Measurements from ENCODE around the gene SELENOF.

SELENOF gene

GRCh38 chr1:86860020-86860419 lies 53.9 kb downstream of the SELENOF start:
- H3K4me1 Mint-ChIP-seq, result no peaks in the 10 kb centered on the region

GRCh38 chr1:86858524-86859261 lies 55.2 kb downstream of the SELENOF start:
- Mint-ChIP-seq H3K4me3 (no peak overlapping the region), H3K4me1 (no peaks in the 10 kb centered on the region), H3K27me3 (no peaks in the 10 kb centered on the region), H3K9me3 (no peaks in the 10 kb centered on the region), H3K36me3 (peaks cover 5% of the 10 kb centered on the region), H3K27ac (no peak overlapping the region)
- DNase-seq, result no peak
- CTCF ChIA-PET, result no interaction called here

More at GRCh38 chr1:86860020-86860419, 53.9 kb downstream of the SELENOF start:
- Mint-ChIP-seq H3K27me3 (no peaks in the 10 kb centered on the region), H3K36me3 (peaks cover 5% of the 10 kb centered on the region), H3K27ac (no peak overlapping the region), H3K9me3 (no peaks in the 10 kb centered on the region), H3K4me3 (no peak overlapping the region)
- CTCF ChIA-PET, result no interaction called here
- no peak for DNase-seq

GRCh38 chr1:86856196-86856595 lies 57.7 kb downstream of the SELENOF start:
- DNase-seq, result no peak
- Mint-ChIP-seq H3K27ac (no peak overlapping the region), H3K4me1 (no peaks in the 10 kb centered on the region), H3K27me3 (no peaks in the 10 kb centered on the region), H3K9me3 (no peaks in the 10 kb centered on the region), H3K4me3 (no peak overlapping the region), H3K36me3 (peaks cover 2% of the 10 kb centered on the region)
- CTCF ChIA-PET, result no interaction called here

- H3K27ac Mint-ChIP-seq, result no peak overlapping the region
- no peaks in the 10 kb centered on the region for H3K9me3 Mint-ChIP-seq
- CTCF ChIA-PET, result interaction anchor here (0.6 kb wide), 1 partner anchor 14 kb away, joined by 3 read pairs; no protein-coding TSS in a partner anchor
- H3K4me1 Mint-ChIP-seq, result no peaks in the 10 kb centered on the region
- no peaks in the 10 kb centered on the region for H3K36me3 Mint-ChIP-seq
- no peak overlapping the region for H3K4me3 Mint-ChIP-seq
- no peaks in the 10 kb centered on the region for H3K27me3 Mint-ChIP-seq
- no peak for DNase-seq
These were observed 59.6 kb downstream of the SELENOF start for GRCh38 chr1:86854352-86854751.

GRCh38 chr1:86852782-86853408 lies 61.0 kb downstream of the SELENOF start:
- H3K4me1 Mint-ChIP-seq, result no peaks in the 10 kb centered on the region
- H3K4me3 Mint-ChIP-seq, result no peak overlapping the region
- H3K27ac Mint-ChIP-seq, result no peak overlapping the region
- DNase-seq, result no peak
- CTCF ChIA-PET, result interaction anchor here (0.6 kb wide), 1 partner anchor 1677 kb away, joined by 4 read pairs; no protein-coding TSS in a partner anchor
- no peaks in the 10 kb centered on the region for H3K36me3 Mint-ChIP-seq
- no peaks in the 10 kb centered on the region for H3K27me3 Mint-ChIP-seq
- H3K9me3 Mint-ChIP-seq, result no peaks in the 10 kb centered on the region

GRCh38 chr1:86852289-86852688 lies 61.6 kb downstream of the SELENOF start:
- Mint-ChIP-seq H3K36me3 (no peaks in the 10 kb centered on the region), H3K27ac (no peak overlapping the region), H3K4me3 (no peak overlapping the region), H3K4me1 (no peaks in the 10 kb centered on the region), H3K27me3 (no peaks in the 10 kb centered on the region), H3K9me3 (no peaks in the 10 kb centered on the region)
- no peak for DNase-seq
- CTCF ChIA-PET, result interaction anchor here (0.6 kb wide), 1 partner anchor 1677 kb away, joined by 4 read pairs; no protein-coding TSS in a partner anchor

- Mint-ChIP-seq H3K27me3 (no peaks in the 10 kb centered on the region), H3K27ac (no peak overlapping the region), H3K9me3 (no peaks in the 10 kb centered on the region), H3K4me3 (no peak overlapping the region), H3K36me3 (no peaks in the 10 kb centered on the region), H3K4me1 (no peaks in the 10 kb centered on the region)
- CTCF ChIA-PET, result no interaction called here
- no peak for DNase-seq
These were observed 64.2 kb downstream of the SELENOF start for GRCh38 chr1:86849756-86850155.

- Mint-ChIP-seq H3K9me3 (no peaks in the 10 kb centered on the region), H3K36me3 (no peaks in the 10 kb centered on the region), H3K27me3 (no peaks in the 10 kb centered on the region), H3K27ac (no peak overlapping the region), H3K4me3 (no peak overlapping the region), H3K4me1 (no peaks in the 10 kb centered on the region)
- DNase-seq, result no peak
- CTCF ChIA-PET, result no interaction called here
These were observed 65.3 kb downstream of the SELENOF start for GRCh38 chr1:86848654-86849053.

GRCh38 chr1:86846164-86846647 lies 67.7 kb downstream of the SELENOF start:
- no peaks in the 10 kb centered on the region for H3K36me3 Mint-ChIP-seq
- H3K4me3 Mint-ChIP-seq, result no peak overlapping the region
- no peak overlapping the region for H3K27ac Mint-ChIP-seq
- no peak for DNase-seq
- CTCF ChIA-PET, result interaction anchor here (0.7 to 1.0 kb wide), 2 partner anchors 12 to 238 kb away, joined by 3 read pairs; no protein-coding TSS in a partner anchor
- H3K4me1 Mint-ChIP-seq, result no peaks in the 10 kb centered on the region
- no peaks in the 10 kb centered on the region for H3K27me3 Mint-ChIP-seq
- no peaks in the 10 kb centered on the region for H3K9me3 Mint-ChIP-seq

GRCh38 chr1:86845514-86845913 lies 68.4 kb downstream of the SELENOF start:
- CTCF ChIA-PET, result interaction anchor here (1.0 kb wide), 1 partner anchor 238 kb away, joined by 3 read pairs; no protein-coding TSS in a partner anchor
- no peaks in the 10 kb centered on the region for H3K9me3 Mint-ChIP-seq
- no peaks in the 10 kb centered on the region for H3K36me3 Mint-ChIP-seq
- H3K4me3 Mint-ChIP-seq, result no peak overlapping the region
- no peak for DNase-seq
- no peak overlapping the region for H3K27ac Mint-ChIP-seq
- no peaks in the 10 kb centered on the region for H3K27me3 Mint-ChIP-seq
- H3K4me1 Mint-ChIP-seq, result no peaks in the 10 kb centered on the region

GRCh38 chr1:86841116-86841515 lies 72.8 kb downstream of the SELENOF start:
- no peaks in the 10 kb centered on the region for H3K9me3 Mint-ChIP-seq
- no peak for DNase-seq
- no peak overlapping the region for H3K27ac Mint-ChIP-seq
- no peaks in the 10 kb centered on the region for H3K36me3 Mint-ChIP-seq
- no peaks in the 10 kb centered on the region for H3K4me1 Mint-ChIP-seq
- no peak overlapping the region for H3K4me3 Mint-ChIP-seq
- CTCF ChIA-PET, result interaction anchor here (1.0 kb wide), 1 partner anchor 244 kb away, joined by 3 read pairs; no protein-coding TSS in a partner anchor
- H3K27me3 Mint-ChIP-seq, result no peaks in the 10 kb centered on the region

- H3K9me3 Mint-ChIP-seq, result no peaks in the 10 kb centered on the region
- peak; percentile 62 for DNase-seq
- no peak overlapping the region for H3K4me3 Mint-ChIP-seq
- H3K4me1 Mint-ChIP-seq, result no peaks in the 10 kb centered on the region
- no peak overlapping the region for H3K27ac Mint-ChIP-seq
- H3K27me3 Mint-ChIP-seq, result no peaks in the 10 kb centered on the region
- CTCF ChIA-PET, result interaction anchor here (0.7 to 2.9 kb wide), 8 partner anchors 8 to 292 kb away, joined by 3 to 52 read pairs (median 5); no protein-coding TSS in a partner anchor
- H3K36me3 Mint-ChIP-seq, result no peaks in the 10 kb centered on the region
These were observed 80.3 kb downstream of the SELENOF start for GRCh38 chr1:86833461-86834215.

- H3K4me1 Mint-ChIP-seq, result no peaks in the 10 kb centered on the region
- no peaks in the 10 kb centered on the region for H3K36me3 Mint-ChIP-seq
- no peaks in the 10 kb centered on the region for H3K27me3 Mint-ChIP-seq
- H3K27ac Mint-ChIP-seq, result no peak overlapping the region
- H3K4me3 Mint-ChIP-seq, result no peak overlapping the region
- CTCF ChIA-PET, result interaction anchor here (2.9 kb wide), 1 partner anchor 251 kb away, joined by 52 read pairs; no protein-coding TSS in a partner anchor
- H3K9me3 Mint-ChIP-seq, result no peaks in the 10 kb centered on the region
- DNase-seq, result no peak
These were observed 81.5 kb downstream of the SELENOF start for GRCh38 chr1:86832433-86832832.

GRCh38 chr1:86829321-86829720 lies 84.6 kb downstream of the SELENOF start:
- no peak overlapping the region for H3K27ac Mint-ChIP-seq
- CTCF ChIA-PET, result interaction anchor here (0.9 to 1.7 kb wide), 2 partner anchors 11 to 254 kb away, joined by 3 to 4 read pairs; no protein-coding TSS in a partner anchor

More at GRCh38 chr1:86829321-86829720, 84.6 kb downstream of the SELENOF start:
- Mint-ChIP-seq H3K9me3 (no peaks in the 10 kb centered on the region), H3K27me3 (peaks cover 5% of the 10 kb centered on the region), H3K4me1 (no peaks in the 10 kb centered on the region), H3K4me3 (no peak overlapping the region), H3K36me3 (no peaks in the 10 kb centered on the region)
- no peak for DNase-seq

All from activated naive CD4-positive, alpha-beta T cell treated with anti-CD3 and anti-CD28 coated beads, Interleukin-2, amount 10 ng/mL, durations not matched to agents 7 days and 5 days (primary cell).